ENCODE measurements around the gene TMEM165. TPM values are rescaled to one million over a fixed set of nuclear protein-coding genes. Genes with fewer than 3 reads are reported as not detected.

The TMEM165 gene
- total and polyA plus RNA-seq, 9 of the 15 experiments (the other 6 are each of a cell fraction or from before 2014, with no cell fraction given): 21.3 to 145 (median 96.8) TPM

GRCh38 chr4:55395529-55396307 is at the start of gene TMEM165 (continued):
- peak; percentile 84; the same call in 1 of the 2 replicates for TF ChIP-seq STAT6 (CRISPR knock-in tag; IDR thresholded peaks at IDR 0.05)
- no peak for TF ChIP-seq ZNF76 (CRISPR knock-in tag; IDR thresholded peaks at IDR 0.05; ENCODE audit: borderline replicate concordance)
- TF ChIP-seq CHAMP1 (IDR thresholded peaks at IDR 0.05): no peak
- no peak for TF ChIP-seq SNRNP70 (optimal IDR thresholded peaks at IDR 0.05; ENCODE audit: low read depth, low read length)
- no peak for TF ChIP-seq EZH2 (IDR thresholded peaks at IDR 0.05; ENCODE audit: borderline replicate concordance, low read depth, low read length)
- no peak for TF ChIP-seq HOXB6 (CRISPR knock-in tag; IDR thresholded peaks at IDR 0.05; ENCODE audit: borderline replicate concordance)
- no peak for TF ChIP-seq TCF7 (IDR thresholded peaks at IDR 0.05; ENCODE audit: borderline replicate concordance)
- no peak for TF ChIP-seq U2AF1 (optimal IDR thresholded peaks at IDR 0.05; ENCODE audit: low read depth, low read length)
- TF ChIP-seq ZNF740 (CRISPR knock-in tag; IDR thresholded peaks at IDR 0.05): peak; percentile 6; the same call in 1 of the 2 replicates
- TF ChIP-seq ZNF740 (tag; IDR thresholded peaks at IDR 0.05): no peak
- TF ChIP-seq NR2C2 (CRISPR knock-in tag; IDR thresholded peaks at IDR 0.05): peak; percentile 44; the same call in 1 of the 2 replicates
- peak; percentile 85 for TF ChIP-seq NR2C2 (tag; IDR thresholded peaks at IDR 0.05)
- no peak for TF ChIP-seq ESRRB (CRISPR knock-in tag; IDR thresholded peaks at IDR 0.05; ENCODE audit: borderline replicate concordance)
- TF ChIP-seq BRD9 (IDR thresholded peaks at IDR 0.05; ENCODE audit: low read depth, partially characterized antibody): peak; percentile 59
- peak; percentile 99 for TF ChIP-seq CTBP1 (IDR thresholded peaks at IDR 0.05; ENCODE audit: borderline replicate concordance)
- no peak for TF ChIP-seq EWSR1 (IDR thresholded peaks at IDR 0.05; ENCODE audit: borderline replicate concordance, low read depth, partially characterized antibody)
- TF ChIP-seq NFXL1 (CRISPR knock-in tag; IDR thresholded peaks at IDR 0.05): no peak
- TF ChIP-seq CSDE1 (IDR thresholded peaks at IDR 0.05): no peak
- no peak for TF ChIP-seq RBM22 (IDR thresholded peaks at IDR 0.05; ENCODE audit: low read depth, low read length, poor library complexity, severe bottlenecking)
- TF ChIP-seq SIN3B (IDR thresholded peaks at IDR 0.05; ENCODE audit: low read depth): peak; percentile 63
- no peak for TF ChIP-seq SIX5 (IDR thresholded peaks at IDR 0.05; ENCODE audit: borderline replicate concordance in 1 of 2, insufficient read depth in 1 of 2, low read depth in 1 of 2, low read length in 2 of 2)
- TF ChIP-seq SMARCC2 (IDR thresholded peaks at IDR 0.05; ENCODE audit: low read depth): no peak
